Thyroid gland (tissue), 4 donors: ENCODE measurements around the gene COL5A2. TPM values are rescaled to one million over a fixed set of nuclear protein-coding genes. Genes with fewer than 3 reads are reported as not detected.

ENCODE experiments used
- DNase-seq, 2 donors: peaks; one replicate each; pipeline ENCODE4 v3.0.0-alpha.2; 2019
- H3K27ac ChIP-seq, 3 donors: fragments of 200-600 bp; sonication (generic); 1 replicate in 2 of 3; 2 replicates in 1 of 3; pipeline ENCODE4 v1.5.1; 2016 to 2019; ENCODE audit warnings: mild to moderate bottlenecking in 1 of 3, moderate library complexity in 1 of 3
- H3K27me3 ChIP-seq: fragments of 200-600 bp; sonication (generic); one replicate; pipeline ENCODE4 v1.5.1; 2019
- H3K36me3 ChIP-seq, 2 donors: fragments of 200-600 bp; sonication (generic); one replicate each; pipeline ENCODE4 v1.5.1; 2016 to 2019
- H3K4me1 ChIP-seq, 2 donors: fragments of 200-600 bp; sonication (generic); one replicate each; pipeline ENCODE4 v1.5.1; 2017 to 2019
- H3K4me3 ChIP-seq, 3 donors: fragments of 200-600 bp; sonication (generic); replicated peaks in 1 of 3; 1 replicate in 2 of 3; 2 replicates in 1 of 3; pipeline ENCODE4 v1.5.1; 2016; ENCODE audit warnings: mild to moderate bottlenecking in 1 of 3
- H3K9me3 ChIP-seq: fragments of 200-600 bp; sonication (generic); one replicate; pipeline ENCODE4 v1.5.1; 2017
- POLR2A ChIP-seq, 2 donors: fragments of 450-650 bp; IDR thresholded peaks; one replicate each; pipeline ENCODE4 v1.6.1; 2017; ENCODE audit warnings: antibody characterized with exemption in 2 of 2, mild to moderate bottlenecking in 2 of 2, moderate library complexity in 1 of 2
- WGBS, 2 donors: methylation state at CpG; one replicate each; pipeline ENCODE4 v1.1.5; 2017; 5-methylcytosine and 5-hydroxymethylcytosine counted together
- intact Hi-C: fragments of 100-400 bp; cut with DNase I; formaldehyde crosslinking; loops from one replicate; pipeline ENCODE4 v1.15.1; 2023
- total RNA-seq, 4 donors: library from RNA; depleted of rRNA; stranded (reverse); fragments of >200 nt; gene quantifications; one replicate each; pipeline ENCODE4 v1.2.3, GENCODE V29; 2016
- TF ChIP-seq, protein P1 (sequence below), 6 experiments: fragments of 200-600 bp in 3 of 6; fragments of 450-650 bp in 3 of 6; sonication (generic) in 3 of 6; IDR thresholded peaks; one replicate each; pipeline ENCODE4 v1.5.1; 2016 to 2019; ENCODE audit warnings: antibody characterized with exemption in 6 of 6, mild to moderate bottlenecking in 2 of 6, inconsistent platforms in 1 of 6, moderate library complexity in 1 of 6

COL5A2 gene
- total RNA-seq, 4 donors from 2014 or later: 10.9 to 22.5 (median 17.5) TPM

DNA sequence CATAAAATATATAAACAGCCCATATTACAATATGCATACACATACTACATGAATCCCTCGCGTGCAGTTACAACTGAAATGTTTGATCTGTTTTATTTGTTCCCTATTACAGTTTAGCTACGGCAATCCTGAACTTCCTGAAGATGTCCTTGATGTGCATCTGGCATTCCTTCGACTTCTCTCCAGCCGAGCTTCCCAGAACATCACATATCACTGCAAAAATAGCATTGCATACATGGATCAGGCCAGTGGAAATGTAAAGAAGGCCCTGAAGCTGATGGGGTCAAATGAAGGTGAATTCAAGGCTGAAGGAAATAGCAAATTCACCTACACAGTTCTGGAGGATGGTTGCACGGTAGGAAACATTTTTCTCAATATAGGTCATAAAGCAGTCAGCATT is 169.0 kb downstream of the COL5A2 start:
- 86% methylated on average over 6 of the region's 6 CpGs for whole genome bisulfite sequencing, 2 donors
- H3K27me3 ChIP-seq: no peaks in the 10 kb centered on the region
- no peaks in the 10 kb centered on the region for H3K4me1 ChIP-seq
- H3K36me3 ChIP-seq: peaks cover 0 to 5% of the 10 kb centered on the region in 2 donors
- intact Hi-C loops: no loop called here
- no peaks in the 10 kb centered on the region for H3K9me3 ChIP-seq
- TF ChIP-seq POLR2A (IDR thresholded peaks at IDR 0.05): no peak
- TF ChIP-seq, protein P1, sequence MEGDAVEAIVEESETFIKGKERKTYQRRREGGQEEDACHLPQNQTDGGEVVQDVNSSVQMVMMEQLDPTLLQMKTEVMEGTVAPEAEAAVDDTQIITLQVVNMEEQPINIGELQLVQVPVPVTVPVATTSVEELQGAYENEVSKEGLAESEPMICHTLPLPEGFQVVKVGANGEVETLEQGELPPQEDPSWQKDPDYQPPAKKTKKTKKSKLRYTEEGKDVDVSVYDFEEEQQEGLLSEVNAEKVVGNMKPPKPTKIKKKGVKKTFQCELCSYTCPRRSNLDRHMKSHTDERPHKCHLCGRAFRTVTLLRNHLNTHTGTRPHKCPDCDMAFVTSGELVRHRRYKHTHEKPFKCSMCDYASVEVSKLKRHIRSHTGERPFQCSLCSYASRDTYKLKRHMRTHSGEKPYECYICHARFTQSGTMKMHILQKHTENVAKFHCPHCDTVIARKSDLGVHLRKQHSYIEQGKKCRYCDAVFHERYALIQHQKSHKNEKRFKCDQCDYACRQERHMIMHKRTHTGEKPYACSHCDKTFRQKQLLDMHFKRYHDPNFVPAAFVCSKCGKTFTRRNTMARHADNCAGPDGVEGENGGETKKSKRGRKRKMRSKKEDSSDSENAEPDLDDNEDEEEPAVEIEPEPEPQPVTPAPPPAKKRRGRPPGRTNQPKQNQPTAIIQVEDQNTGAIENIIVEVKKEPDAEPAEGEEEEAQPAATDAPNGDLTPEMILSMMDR (IDR thresholded peaks at IDR 0.05): no peak
- no peak overlapping the region for H3K4me3 ChIP-seq
- no peak for DNase-seq
- H3K27ac ChIP-seq: no peak overlapping the region

DNA sequence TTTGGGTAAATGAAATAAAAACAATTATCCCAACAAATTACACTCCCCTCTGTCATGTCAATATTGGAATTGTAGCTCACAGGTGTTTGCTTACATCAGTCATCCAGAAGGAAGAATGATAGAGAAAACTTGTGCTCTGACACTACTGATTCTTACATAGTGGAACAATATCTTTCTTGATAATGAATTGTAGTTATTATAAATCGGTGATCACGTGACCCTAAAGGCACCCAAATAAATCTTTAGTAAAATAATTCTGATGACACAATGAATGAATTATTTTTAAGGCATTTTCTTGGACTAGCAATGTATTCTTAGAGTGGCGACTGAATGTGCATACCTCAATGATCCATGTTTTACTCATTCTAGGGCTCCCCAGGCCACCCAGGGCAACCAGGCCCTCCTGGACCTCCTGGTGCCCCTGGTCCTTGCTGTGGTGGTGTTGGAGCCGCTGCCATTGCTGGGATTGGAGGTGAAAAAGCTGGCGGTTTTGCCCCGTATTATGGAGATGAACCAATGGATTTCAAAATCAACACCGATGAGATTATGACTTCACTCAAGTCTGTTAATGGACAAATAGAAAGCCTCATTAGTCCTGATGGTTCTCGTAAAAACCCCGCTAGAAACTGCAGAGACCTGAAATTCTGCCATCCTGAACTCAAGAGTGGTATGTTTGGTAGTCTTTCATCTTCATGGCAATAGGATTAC is 170.9 kb downstream of the COL5A2 start:
- Histone ChIP-seq H3K27ac (no peak overlapping the region), H3K4me3 (no peak overlapping the region), H3K27me3 (no peaks in the 10 kb centered on the region), H3K4me1 (no peaks in the 10 kb centered on the region), H3K9me3 (no peaks in the 10 kb centered on the region), H3K36me3 (peaks cover 0 to 5% of the 10 kb centered on the region in 2 donors)
- no peak for DNase-seq
- WGBS, 2 donors: 89% methylated on average over 9 of the region's 9 CpGs
- intact Hi-C loops: no loop called here
- TF ChIP-seq POLR2A (IDR thresholded peaks at IDR 0.05): no peak

GRCh38 chr2:189002079-189002478 is 177.5 kb downstream of the COL5A2 start:
- Histone ChIP-seq H3K27ac (no peak overlapping the region), H3K4me3 (no peak overlapping the region), H3K4me1 (no peaks in the 10 kb centered on the region), H3K27me3 (no peaks in the 10 kb centered on the region), H3K36me3 (no peaks in the 10 kb centered on the region), H3K9me3 (no peaks in the 10 kb centered on the region)
- intact Hi-C loops: no loop called here
- DNase-seq: no peak
- TF ChIP-seq, protein P1 (IDR thresholded peaks at IDR 0.05): no peak
- TF ChIP-seq POLR2A (IDR thresholded peaks at IDR 0.05): no peak
- WGBS, 2 donors: 47 to 68% methylated on average over 1 of the region's 1 CpG

- DNase-seq: no peak
- TF ChIP-seq POLR2A (IDR thresholded peaks at IDR 0.05): no peak
- TF ChIP-seq, protein P1 (IDR thresholded peaks at IDR 0.05): no peak
- H3K36me3 ChIP-seq: no peaks in the 10 kb centered on the region
- intact Hi-C loops: no loop called here
- no peaks in the 10 kb centered on the region for H3K4me1 ChIP-seq
- no peaks in the 10 kb centered on the region for H3K9me3 ChIP-seq
- H3K4me3 ChIP-seq: no peak overlapping the region
- no peak overlapping the region for H3K27ac ChIP-seq
- H3K27me3 ChIP-seq: no peaks in the 10 kb centered on the region
Observed at GRCh38 chr2:189000221-189000620, 179.3 kb downstream of the COL5A2 start.

GRCh38 chr2:188997263-188997662 is 182.3 kb downstream of the COL5A2 start:
- no peaks in the 10 kb centered on the region for H3K36me3 ChIP-seq
- H3K4me1 ChIP-seq: no peaks in the 10 kb centered on the region
- H3K9me3 ChIP-seq: no peaks in the 10 kb centered on the region
- intact Hi-C loops: no loop called here
- no peak overlapping the region for H3K27ac ChIP-seq
- TF ChIP-seq, protein P1 (IDR thresholded peaks at IDR 0.05): no peak
- TF ChIP-seq POLR2A (IDR thresholded peaks at IDR 0.05): no peak
- no peak overlapping the region for H3K4me3 ChIP-seq
- no peaks in the 10 kb centered on the region for H3K27me3 ChIP-seq
- DNase-seq: no peak
